ENCODE measurements around the gene HOXD13. TPM values are rescaled to one million over a fixed set of nuclear protein-coding genes. Genes with fewer than 3 reads are reported as not detected.

HOXD13 gene
- total RNA-seq, 1 experiment from 2014 or later = 0.36 TPM

- ATAC-seq (no peak), DNase-seq (no peak)
- H3K27me3 ChIP-seq (ENCODE audit: low read length) = no peaks in the 10 kb centered on the region
- H3F3A ChIP-seq (ENCODE audit: low read length, unreplicated experiment) = no peaks in the 10 kb centered on the region
- no peak overlapping the region for H3K4me2 ChIP-seq (ENCODE audit: low read length)
- no peak overlapping the region for H3K4me3 ChIP-seq (ENCODE audit: low read length)
- no peak for TF ChIP-seq CTCF (conservative IDR thresholded peaks at IDR 0.05; ENCODE audit: low read depth, low read length)
- TF ChIP-seq EZH2 (IDR thresholded peaks at IDR 0.05; ENCODE audit: low read length, unreplicated experiment) = no peak
- no peak for TF ChIP-seq EZH2phosphoT487 (IDR thresholded peaks at IDR 0.05; ENCODE audit: borderline replicate concordance, low read length)
- H3K79me2 ChIP-seq (ENCODE audit: low read length) = no peaks in the 10 kb centered on the region
- H3K9me2 ChIP-seq (replicated peaks; ENCODE audit: low read length) = no peaks in the 10 kb centered on the region
- no peaks in the 10 kb centered on the region for H3K4me1 ChIP-seq (ENCODE audit: insufficient read depth, low read length)
- ChIA-PET CTCF (no interaction called here), POLR2A (ENCODE audit: unreplicated experiment) (no interaction called here)
- no peak overlapping the region for H3K9ac ChIP-seq (ENCODE audit: low read length)
- H3K9me3 ChIP-seq (ENCODE audit: low read length) = no peaks in the 10 kb centered on the region
- BruUV-seq (replicated peaks) = no TSS peak
- no peak overlapping the region for H3K27ac ChIP-seq (ENCODE audit: low read length)
- intact Hi-C loops (cut with micrococcal nuclease) = no loop called here
- H4K20me1 ChIP-seq (ENCODE audit: low read length) = no peaks in the 10 kb centered on the region
- no peak overlapping the region for H2AFZ ChIP-seq (ENCODE audit: low read length)
- H3K36me3 ChIP-seq (ENCODE audit: low read depth, low read length) = no peaks in the 10 kb centered on the region
Observed at GRCh38 chr2:176121190-176122051, 28.9 kb downstream of the HOXD13 start.

GRCh38 chr2:176122052-176122682 lies 29.6 kb downstream of the HOXD13 start:
- Histone ChIP-seq H3K4me3 (ENCODE audit: low read length) (no peak overlapping the region), H4K20me1 (ENCODE audit: low read length) (no peaks in the 10 kb centered on the region), H3K36me3 (ENCODE audit: low read depth, low read length) (no peaks in the 10 kb centered on the region; the same call in 1 of the 2 replicates), H3F3A (ENCODE audit: low read length, unreplicated experiment) (no peaks in the 10 kb centered on the region), H3K27ac (ENCODE audit: low read length) (no peak overlapping the region), H3K79me2 (ENCODE audit: low read length) (no peaks in the 10 kb centered on the region), H3K4me2 (ENCODE audit: low read length) (no peak overlapping the region), H3K9me3 (ENCODE audit: low read length) (no peaks in the 10 kb centered on the region), H3K27me3 (ENCODE audit: low read length) (no peaks in the 10 kb centered on the region), H3K9me2 (replicated peaks; ENCODE audit: low read length) (no peaks in the 10 kb centered on the region), H2AFZ (ENCODE audit: low read length) (no peak overlapping the region), H3K4me1 (ENCODE audit: insufficient read depth, low read length) (no peaks in the 10 kb centered on the region), H3K9ac (ENCODE audit: low read length) (no peak overlapping the region)
- POLR2A ChIA-PET (ENCODE audit: unreplicated experiment) = no interaction called here
- DNase-seq = no peak
- ATAC-seq = no peak
- intact Hi-C loops (cut with micrococcal nuclease) = no loop called here
- BruUV-seq (replicated peaks) = no TSS peak
- no peak for TF ChIP-seq CTCF (conservative IDR thresholded peaks at IDR 0.05; ENCODE audit: low read depth, low read length)
- TF ChIP-seq EZH2phosphoT487 (IDR thresholded peaks at IDR 0.05; ENCODE audit: borderline replicate concordance, low read length) = no peak
- TF ChIP-seq EZH2 (IDR thresholded peaks at IDR 0.05; ENCODE audit: low read length, unreplicated experiment) = no peak
- CTCF ChIA-PET = no interaction called here

Measured in PC-3 (cell line).